Fibroblast of skin of right quadriceps (primary cell): ENCODE measurements around the gene ATOX1.
"Not testable (repeated sequence)": the region's sequence is repeated elsewhere in the genome, so short reads cannot be mapped to it uniquely, and the experiment has no call there.

Experiments used
- DNase-seq: peaks from one replicate; pipeline ENCODE4 v3.0.0-alpha.2; 2013

The ATOX1 gene

GRCh38 chr5:151758430-151759241 is at the start of gene ATOX1:
Gene ATOX1 (minus strand): TSS chr5:151758631. CDS start chr5:151758551, 80 bp downstream.
- DNase-seq = peak; percentile 84

- peak; percentile 91 for DNase-seq
These were observed 47.2 kb upstream of the ATOX1 start for GRCh38 chr5:151805414-151806223.

GRCh38 chr5:151800532-151800931 is 42.1 kb upstream of the ATOX1 start:
- DNase-seq = no peak

- DNase-seq = no peak
These were observed 41.0 kb upstream of the ATOX1 start for GRCh38 chr5:151799407-151799806.

GRCh38 chr5:151798674-151799073 is 40.2 kb upstream of the ATOX1 start:
- DNase-seq = no peak

- DNase-seq = no peak
These were observed 37.0 kb upstream of the ATOX1 start for GRCh38 chr5:151795426-151795825.

- no peak for DNase-seq
These were observed 34.9 kb upstream of the ATOX1 start for GRCh38 chr5:151793358-151793757.

- no peak for DNase-seq
These were observed 29.4 kb upstream of the ATOX1 start for GRCh38 chr5:151787817-151788216.

GRCh38 chr5:151786468-151786867 is 28.0 kb upstream of the ATOX1 start:
- DNase-seq = no peak

GRCh38 chr5:151784141-151784540 is 25.7 kb upstream of the ATOX1 start:
- no peak for DNase-seq

GRCh38 chr5:151783664-151784063 is 25.2 kb upstream of the ATOX1 start:
- DNase-seq = not testable (repeated sequence)

GRCh38 chr5:151781201-151781600 is 22.8 kb upstream of the ATOX1 start:
- no peak for DNase-seq

GRCh38 chr5:151780348-151780747 is 21.9 kb upstream of the ATOX1 start:
- no peak for DNase-seq

GRCh38 chr5:151779531-151780125 is 21.2 kb upstream of the ATOX1 start:
- DNase-seq = no peak

GRCh38 chr5:151775025-151775606 is 16.7 kb upstream of the ATOX1 start:
- DNase-seq = no peak

GRCh38 chr5:151773951-151774350 is 15.5 kb upstream of the ATOX1 start:
- no peak for DNase-seq

GRCh38 chr5:151772846-151773561 is 14.6 kb upstream of the ATOX1 start:
- DNase-seq = peak; percentile 33

- DNase-seq = peak; percentile 14
These were observed 13.8 kb upstream of the ATOX1 start for GRCh38 chr5:151772029-151772845.

- peak; percentile 100 for DNase-seq
These were observed 13.0 kb upstream of the ATOX1 start, which contains the start of gene G3BP1 for GRCh38 chr5:151771259-151772028. Gene G3BP1 (plus strand): TSS chr5:151771954. CDS start chr5:151786621, 14,667 bp downstream.

GRCh38 chr5:151770383-151771258 is 12.2 kb upstream of the ATOX1 start:
- DNase-seq = peak; percentile 77
